ENCODE measurements around the gene SMC5.

DNA sequence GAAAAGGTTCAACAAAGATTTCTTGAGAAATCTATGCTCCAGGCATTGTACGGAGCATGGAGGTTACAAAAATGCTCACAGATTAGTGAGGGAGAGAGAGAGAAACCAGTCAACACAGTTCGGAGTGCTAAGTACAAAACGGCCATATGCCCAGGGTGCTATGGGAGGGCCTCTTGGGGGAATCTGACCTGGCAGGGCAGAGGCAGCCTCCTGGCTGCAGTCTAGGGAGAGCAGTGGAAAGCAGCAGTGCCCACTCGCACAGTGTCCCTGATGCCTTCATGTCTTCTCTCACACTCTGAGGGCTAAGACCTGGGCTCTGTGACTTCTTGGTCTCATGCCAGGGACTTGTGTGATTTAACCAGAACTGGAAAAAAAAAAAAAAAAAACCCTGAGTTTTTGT lies 29.8 kb upstream of the SMC5 start:
- no peak for TF ChIP-seq YY1 (IDR thresholded peaks at IDR 0.05; ENCODE audit: insufficient read depth, insufficient read length)
- no peak for TF ChIP-seq ZNF274 (IDR thresholded peaks at IDR 0.05; ENCODE audit: low read depth, low read length)
